GM18873 (cell line): ENCODE results near the gene ITGA5.
"Not testable (repeated sequence)": the region's sequence is repeated elsewhere in the genome, so short reads cannot be mapped to it uniquely, and the experiment has no call there.

Source experiments
- ATAC-seq: cut with Tn5 transposase; IDR thresholded peaks from one replicate; pipeline ENCODE4 v1.9.1; 2021; ENCODE audit warnings: mild to moderate bottlenecking, moderate library complexity, moderate number of reproducible peaks; ENCODE audit not compliant: unreplicated experiment, low FRiP score

The ITGA5 gene

DNA sequence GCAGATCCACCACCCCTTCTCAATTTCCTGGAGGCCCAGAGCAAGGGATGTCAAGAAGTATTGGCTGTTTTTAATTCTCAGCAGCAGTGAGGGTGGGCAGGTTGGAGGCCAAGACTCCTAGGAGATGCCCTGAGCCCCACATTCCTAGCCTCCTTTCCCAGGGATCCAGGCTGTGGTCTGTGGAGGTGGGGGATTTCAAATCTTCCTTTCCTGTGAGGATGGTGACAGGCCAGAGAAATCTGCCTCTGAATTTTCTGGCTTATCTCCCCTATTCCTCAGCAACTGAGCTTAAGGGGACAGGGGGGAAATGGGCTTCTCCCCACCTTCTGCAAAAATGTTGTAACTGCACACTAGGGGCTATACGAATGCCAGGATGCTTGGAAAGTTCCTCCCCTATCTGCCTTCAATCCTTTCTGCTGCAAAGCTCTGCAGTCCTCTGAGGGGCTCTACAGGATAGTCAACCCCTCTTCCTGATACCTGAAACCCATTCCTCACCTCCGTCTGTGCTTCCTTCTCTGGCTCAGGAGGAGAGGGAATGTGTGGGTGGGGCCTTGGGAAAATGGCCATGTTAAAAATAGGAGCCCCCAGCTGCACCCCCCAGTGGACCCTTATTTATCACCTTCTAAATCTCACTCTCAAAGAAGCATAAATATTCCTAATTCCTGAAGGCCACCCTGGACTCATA is 61.4 kb downstream of the ITGA5 start:
- no peak for ATAC-seq

GRCh38 chr12:54356951-54357356 is 62.1 kb downstream of the ITGA5 start:
- no peak for ATAC-seq

DNA sequence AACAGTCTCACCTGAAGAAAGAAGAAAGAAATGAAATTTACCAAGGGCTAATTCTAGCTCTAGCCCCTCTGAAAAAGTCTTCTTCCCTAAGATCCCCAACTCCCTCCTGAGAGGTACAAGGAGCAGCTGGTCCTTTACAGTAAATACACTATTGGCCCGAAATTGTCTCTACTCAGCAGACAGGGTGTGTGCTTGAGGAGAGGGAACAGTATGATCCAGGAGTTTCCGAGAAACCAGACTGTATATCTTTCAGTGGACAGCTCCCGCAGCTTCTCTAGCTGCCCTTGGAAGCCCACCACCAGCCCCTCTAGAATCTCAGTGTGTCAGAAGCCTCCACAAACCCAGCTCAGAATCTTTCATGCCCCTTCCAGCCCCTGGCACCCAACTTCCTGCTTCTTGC is 62.8 kb downstream of the ITGA5 start:
- ATAC-seq, result no peak

DNA sequence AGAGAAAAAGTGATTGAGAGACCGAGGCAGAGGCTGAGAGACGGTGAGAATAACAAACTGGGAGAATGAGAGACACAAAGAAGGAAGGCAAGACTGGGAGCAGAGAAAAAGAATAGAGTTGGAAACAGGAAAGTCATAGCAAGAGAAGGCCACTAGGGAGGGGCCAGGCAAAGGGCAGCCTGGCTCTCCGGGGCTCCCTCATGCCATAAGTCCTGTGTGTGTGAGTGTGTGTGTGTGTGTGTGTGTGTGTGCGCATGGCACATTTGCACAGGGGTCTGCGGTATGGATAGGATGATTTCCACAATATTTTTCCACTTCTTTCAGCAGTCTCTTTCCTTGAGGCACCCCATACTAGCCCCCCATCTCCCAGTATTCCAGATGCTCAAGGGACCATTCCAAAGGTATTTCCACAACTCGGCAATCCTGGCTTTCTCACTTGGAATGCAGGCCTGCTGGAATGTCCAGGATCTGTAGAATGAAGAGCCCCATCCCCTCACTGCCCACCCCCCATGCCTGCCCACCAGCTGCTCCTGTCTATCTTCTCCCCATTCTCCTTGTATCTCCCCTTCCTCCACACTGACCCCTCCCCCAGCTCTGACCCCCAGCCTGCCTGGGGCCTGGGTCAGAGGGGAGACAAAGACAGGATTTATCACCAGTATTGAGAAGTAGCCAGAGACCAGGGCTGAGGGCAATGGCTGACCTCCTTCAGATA is 63.8 kb downstream of the ITGA5 start:
- no peak for ATAC-seq

GRCh38 chr12:54354271-54354670 is 64.8 kb downstream of the ITGA5 start:
- ATAC-seq, result not testable (repeated sequence)

DNA sequence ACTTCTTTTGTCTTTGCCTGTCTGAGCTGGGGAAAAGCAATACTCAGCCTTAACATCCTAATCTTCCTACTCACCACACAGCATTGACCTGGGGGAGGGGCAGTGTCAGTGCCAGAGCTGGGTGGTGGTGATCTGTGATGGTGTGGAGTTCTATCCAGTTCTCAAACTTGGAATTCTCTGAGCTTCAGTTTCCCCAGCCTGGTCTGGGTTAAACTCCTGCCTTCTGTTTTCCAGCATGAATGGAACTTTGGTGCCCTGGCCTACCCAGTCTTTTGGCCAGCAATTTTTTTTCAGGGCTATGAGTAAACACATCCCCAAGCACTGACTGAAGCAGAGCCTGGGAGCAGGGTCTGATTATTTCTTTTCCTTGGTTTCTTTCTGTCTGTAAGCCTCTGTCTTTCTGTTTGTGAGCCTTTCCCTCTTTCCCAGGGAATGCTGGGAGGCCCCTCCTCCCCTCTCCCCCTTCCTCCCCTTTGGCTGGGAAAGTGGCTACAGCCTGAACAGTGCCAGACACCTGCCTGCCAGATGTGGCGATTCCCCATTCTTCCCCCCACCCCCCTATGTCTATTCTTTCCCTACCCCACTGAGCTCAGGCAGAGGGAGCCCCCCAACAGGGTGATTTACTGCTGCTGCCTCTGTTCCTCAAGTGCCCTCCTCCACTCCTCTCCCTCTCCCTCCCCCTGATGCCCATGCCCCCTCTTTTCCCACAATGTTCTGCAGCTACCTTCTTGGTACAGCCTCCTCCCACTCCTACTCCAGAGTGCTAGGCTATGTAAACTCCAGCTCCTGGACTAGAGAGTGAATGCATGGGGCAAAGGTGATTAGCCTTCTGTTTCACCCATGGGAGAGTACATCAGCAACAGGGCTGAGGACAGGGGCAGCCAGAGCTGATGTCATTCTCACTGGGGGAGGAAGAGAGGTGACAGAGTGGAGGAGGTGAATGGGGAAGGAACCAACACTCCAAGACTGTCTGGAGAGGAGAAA is 65.9 kb downstream of the ITGA5 start:
- no peak for ATAC-seq

GRCh38 chr12:54352022-54352531 is 67.0 kb downstream of the ITGA5 start:
- no peak for ATAC-seq

DNA sequence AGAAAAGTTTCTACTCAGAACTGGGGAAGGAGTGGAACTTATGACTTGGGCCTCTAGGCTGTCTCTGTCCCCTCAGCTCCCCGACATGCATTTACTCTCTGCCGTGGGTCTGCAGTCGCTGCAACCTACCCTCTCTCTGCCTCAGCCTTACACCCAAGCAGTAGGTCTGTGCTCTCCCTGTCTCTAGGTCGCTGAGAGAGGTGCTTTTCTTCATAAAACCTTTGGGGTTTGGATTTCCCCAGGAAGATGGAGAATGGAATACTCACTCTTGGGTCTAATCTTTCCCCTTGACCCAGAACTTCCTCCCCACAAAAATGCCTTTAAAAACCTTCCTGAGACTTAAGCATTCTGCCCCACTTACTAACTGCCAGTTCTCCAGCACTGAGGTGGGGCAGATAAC is 67.7 kb downstream of the ITGA5 start:
- no peak for ATAC-seq

DNA sequence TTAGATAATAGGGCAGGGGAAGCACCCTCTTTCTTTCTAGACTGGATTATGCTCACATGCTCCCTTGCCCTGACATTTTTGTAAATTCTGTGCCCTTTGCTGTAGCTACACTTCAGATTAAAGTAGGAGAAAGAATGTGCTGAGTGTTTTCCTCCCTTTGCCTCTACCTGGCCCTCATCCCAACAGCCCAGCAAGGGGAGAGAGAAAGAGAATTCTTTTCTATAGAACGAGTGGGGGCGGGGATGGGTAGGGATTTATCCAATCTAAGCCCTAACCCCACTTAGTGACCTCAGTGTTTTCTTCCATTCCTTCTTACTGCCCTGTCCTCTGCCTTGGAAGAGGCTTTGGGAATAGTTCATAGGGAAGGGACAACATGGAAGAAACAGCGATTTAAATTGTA is 68.3 kb downstream of the ITGA5 start:
- no peak for ATAC-seq

GRCh38 chr12:54349679-54350078 is 69.4 kb downstream of the ITGA5 start:
- ATAC-seq, result no peak

DNA sequence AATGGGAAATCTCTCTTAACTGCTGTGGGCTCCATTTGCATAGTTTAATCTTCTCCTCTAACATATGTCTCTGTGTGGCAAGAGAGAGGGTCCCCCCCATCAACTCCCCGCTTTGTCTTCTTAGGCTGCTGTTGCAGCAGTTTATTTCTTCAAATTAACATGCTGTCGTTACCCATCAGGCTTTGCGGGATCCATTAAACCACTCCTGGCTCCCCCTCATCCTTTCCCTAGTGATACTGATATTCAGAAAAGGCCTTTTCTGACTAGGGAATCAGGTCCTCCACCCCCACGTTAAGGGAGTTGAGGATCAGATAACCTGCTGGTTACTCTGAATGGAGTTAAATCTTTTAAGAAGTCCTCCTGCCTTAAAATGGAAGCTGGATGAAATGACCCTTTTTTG is 70.0 kb downstream of the ITGA5 start:
- ATAC-seq, result no peak
